Umbilical cord (tissue), 2 donors: ENCODE data around the gene NEK7. TPM values are rescaled to one million over a fixed set of nuclear protein-coding genes. Genes with fewer than 3 reads are reported as not detected.
A peak's percentile ranks its signal among the peaks of the same experiment; 100 is the strongest.

Experiments used
- DNase-seq: peaks from one replicate; pipeline ENCODE4 v3.0.0-alpha.2; 2015; ENCODE audit warnings: low spot score
- total RNA-seq: library from RNA; depleted of rRNA; stranded (reverse); fragments of >200 nt; gene quantifications from one replicate; pipeline ENCODE4 v1.2.3, GENCODE V29; 2014; ENCODE audit warnings: low replicate concordance; ENCODE audit not compliant: insufficient read depth

The NEK7 gene
- total RNA-seq, 1 donor from 2014 or later, result 302 TPM

DNA sequence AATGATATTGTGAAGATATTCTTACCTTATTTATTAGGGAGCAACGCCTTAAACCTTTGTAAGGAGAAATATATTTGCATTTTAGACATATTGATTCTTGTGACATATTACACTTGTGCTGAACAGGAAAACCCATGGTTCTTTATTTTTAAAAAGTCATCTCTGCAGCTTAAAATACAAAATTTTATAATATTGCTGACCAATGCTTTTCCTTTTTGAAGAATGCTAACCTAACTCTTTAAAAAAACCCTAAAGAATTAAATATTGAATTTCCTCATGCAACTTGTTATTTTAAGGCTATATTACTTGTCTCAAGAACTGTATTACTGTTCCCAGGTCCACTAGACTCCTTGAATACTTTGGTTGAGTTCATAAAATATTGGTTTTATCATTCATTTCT, 99.0 kb downstream of the NEK7 start:
- no peak for DNase-seq

DNA sequence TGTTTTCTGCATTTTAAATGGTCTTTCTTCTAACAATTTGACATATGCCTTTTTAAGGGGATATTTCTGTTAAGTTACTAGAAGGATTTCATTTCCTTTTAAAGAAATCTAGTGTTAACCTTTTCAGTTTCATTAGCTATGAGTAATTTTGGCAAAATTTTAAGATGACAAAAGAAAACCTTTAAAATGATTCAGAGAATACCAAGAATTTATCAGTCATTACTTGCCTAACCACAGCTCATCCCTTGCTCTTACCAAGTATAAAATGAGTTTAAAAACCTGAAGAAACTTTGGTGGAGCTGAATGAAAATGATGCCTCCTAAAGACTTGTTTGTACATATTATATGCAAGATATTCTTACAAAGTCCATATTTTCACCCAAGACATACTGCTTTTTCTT, 101.7 kb downstream of the NEK7 start:
- peak; percentile 28 for DNase-seq

DNA sequence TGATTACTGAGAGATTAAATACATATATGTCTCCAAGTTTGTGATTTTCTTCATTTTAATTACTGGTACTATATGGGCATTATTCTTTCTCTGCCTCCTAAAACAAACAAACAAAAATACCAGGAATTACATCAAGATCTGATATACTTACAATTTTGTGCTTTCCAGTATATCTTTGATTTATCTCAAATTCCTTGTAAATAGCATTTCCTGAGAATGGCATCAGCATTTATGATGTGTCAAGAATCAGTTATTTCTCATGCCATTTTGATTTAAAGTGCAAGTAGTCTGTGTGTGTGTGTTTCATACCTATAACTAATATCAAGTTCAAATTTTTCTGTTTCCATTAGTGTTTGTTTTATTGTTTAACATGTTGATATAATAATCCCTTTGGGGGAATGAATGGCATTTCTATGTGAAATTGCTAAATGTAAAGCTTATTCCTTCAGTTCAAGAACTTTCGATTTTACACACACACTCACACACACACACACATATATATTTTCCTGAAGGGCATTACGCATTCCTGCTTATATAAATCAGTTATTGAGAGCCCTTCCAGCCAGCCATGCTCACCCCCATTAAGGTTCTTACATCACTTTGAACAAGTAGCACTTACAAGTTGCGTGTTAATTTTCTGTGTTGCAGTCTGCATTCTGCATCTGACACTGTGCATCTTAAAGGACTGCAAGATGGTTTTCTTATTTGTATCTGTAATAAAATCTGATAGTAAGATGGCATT, 102.7 kb downstream of the NEK7 start:
- DNase-seq, result no peak

DNA sequence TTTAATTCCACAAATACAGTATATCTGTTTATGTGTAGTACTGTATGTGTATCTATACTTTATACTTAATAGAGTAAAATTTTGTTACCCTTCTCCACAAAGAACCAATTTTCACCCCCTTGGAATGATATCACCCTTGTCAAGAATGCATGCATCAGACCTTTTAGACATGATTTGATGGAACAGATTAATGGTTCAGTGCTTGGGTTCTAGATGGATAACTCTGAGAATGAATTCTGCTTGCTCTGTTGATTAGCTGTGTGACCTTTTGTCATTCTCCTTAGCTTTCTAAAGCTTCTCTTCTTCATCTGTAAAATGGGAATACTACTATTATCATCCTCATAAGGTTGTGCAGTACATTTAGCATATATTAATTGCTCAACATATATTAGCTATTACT, 105.1 kb downstream of the NEK7 start:
- DNase-seq, result no peak

DNA sequence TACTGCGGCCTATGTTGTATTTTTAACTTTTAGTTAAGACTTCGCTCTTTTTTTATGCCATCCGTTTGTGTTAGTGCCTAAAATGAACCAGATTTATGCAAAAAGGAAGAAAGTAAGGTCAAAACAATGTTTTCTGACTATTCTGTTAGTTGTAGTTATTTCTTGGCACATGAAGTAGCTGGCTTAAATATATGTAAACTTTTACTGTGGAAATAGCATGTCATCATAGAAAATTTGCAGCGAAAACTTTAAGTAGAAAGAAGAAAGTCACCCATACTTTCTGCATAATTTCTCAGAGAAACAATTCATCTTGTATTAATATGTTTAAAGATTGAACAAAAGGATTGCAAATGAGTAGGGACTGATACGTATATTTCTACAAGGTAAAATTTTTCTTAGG, 106.4 kb downstream of the NEK7 start:
- DNase-seq, result no peak

DNA sequence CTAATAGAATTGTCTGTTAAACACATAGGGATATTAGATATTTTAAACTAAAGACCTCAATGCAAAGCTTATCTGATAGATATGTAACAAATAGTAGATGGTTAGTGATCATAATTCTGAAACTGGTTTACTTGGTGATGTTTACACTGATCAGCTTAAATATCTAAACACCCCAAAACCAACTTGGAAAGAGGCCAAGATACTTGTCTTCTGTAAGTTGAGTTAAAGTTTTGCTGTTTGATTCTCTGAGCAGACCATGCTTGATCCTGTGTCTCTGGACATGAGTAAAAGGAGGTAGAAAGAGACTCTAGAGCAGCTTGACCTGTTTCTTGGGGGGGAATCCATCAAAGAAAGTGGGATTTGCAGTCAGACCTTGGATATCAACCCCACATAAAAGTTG, 107.5 kb downstream of the NEK7 start:
- no peak for DNase-seq

DNA sequence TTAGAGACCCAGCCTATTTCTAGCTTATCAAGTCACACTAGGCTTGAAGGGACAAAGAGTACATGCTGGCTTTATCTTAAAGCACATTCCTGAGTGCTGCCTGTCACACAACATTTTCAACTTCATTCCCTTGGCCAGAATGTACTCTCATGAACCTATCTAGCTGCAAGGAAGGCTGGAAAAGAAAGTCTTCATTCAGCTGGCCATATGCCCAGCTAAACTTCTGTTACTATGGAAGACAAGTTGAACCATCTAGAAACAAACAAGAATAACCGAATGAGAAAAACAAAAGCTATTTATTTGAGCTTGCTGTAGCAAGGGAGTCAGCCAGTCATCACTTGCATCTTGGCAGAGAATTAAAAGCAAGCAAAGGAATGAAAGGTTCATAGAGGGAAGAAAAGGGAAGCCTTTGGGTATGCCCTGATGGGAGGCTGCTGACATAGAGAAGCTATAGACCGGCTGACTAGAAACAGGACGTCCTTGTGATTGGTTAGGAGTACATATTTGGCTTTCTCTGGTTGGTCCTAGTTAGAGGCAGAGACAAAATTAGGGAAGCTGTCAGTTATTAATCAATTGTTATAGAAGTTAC, 108.4 kb downstream of the NEK7 start:
- DNase-seq, result no peak

DNA sequence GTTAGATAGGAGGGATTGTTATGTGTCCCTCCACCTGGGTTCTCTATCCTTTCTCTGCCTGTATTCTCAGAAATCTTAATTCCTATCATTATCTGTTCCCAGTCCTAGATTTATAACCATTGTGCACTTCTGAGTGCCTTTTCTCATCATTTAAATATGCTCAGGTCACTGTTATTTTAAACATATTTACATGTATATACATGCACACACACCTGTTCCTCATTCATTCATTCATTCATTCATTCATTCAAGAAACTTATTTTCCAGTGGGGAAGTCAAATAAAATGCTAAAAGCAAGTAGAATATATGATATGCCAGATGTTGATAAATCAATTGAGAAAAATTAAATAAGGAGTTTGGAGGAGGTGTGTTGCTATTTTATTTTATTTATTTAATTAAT, 110.3 kb downstream of the NEK7 start:
- DNase-seq, result no peak

DNA sequence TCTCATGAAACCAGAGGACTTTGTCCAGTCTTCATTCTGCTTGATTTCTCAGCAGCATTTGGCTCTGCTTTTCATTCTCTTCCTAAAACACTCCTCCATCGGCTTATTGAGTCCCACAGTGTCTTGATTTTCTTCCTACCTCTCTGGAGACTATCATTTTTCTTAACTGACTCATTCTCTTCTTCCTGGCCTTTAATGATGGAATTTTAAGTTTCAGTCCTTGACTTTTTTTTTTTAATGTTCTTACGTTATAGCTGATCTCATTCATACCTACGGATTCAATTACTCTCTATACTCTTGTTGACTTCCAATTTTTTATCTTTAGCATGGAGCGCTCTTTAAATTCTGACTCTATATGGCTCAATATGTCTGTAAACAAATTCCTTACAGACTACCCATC, 111.1 kb downstream of the NEK7 start:
- no peak for DNase-seq

DNA sequence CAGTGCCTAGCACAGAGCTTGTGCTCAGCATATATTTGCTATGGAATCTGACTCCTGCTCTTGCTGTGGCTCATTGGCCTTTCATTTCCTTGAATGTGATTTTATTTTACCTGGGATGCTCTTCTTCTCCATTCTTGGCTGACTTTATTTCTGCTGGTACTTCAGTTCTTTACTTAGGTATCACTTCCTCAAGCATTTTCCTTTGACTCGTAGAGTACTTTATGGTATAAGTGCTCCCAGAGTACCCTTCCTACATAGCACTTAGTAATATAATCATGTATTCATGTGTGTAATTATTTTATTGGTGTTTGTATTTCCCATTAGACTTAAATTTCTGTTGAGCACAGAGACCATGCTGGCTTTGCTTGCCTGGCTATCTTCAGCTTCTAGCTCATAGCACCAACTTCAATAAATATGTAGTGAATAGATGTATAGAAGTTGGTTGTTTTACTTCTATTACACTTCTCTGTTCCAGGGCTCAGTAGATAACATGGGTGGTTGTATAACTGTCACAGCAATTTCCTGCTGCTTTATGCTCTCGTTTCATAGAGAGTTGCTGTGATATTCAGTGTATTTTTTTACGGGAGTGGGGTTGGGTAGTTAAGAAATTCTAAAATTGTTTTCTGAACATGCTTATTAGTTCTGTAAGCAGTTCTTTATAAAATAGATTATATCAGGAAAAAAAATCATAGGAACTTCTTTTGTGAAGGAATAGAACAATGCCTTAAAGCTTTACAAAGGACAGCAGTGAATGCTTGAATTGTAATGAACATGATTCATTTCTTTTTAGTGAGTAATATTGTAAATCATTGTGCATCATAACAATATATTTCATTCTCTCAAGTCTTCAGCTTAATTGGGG, 112.2 kb downstream of the NEK7 start:
- no peak for DNase-seq

DNA sequence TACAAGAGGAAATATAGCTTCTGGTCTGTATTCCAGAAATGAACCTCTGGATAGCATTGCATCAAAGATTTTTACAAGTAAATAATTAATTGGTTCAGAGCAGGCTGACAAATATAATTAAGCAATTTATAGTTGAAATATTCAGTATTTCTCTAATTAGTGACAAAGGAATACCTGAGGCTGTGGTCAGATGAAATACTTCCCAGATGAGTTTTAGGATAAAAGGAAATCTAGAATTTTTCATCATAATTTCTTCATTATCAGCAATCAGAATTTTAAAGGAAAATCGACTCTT, 112.8 kb downstream of the NEK7 start:
- DNase-seq, result no peak

DNA sequence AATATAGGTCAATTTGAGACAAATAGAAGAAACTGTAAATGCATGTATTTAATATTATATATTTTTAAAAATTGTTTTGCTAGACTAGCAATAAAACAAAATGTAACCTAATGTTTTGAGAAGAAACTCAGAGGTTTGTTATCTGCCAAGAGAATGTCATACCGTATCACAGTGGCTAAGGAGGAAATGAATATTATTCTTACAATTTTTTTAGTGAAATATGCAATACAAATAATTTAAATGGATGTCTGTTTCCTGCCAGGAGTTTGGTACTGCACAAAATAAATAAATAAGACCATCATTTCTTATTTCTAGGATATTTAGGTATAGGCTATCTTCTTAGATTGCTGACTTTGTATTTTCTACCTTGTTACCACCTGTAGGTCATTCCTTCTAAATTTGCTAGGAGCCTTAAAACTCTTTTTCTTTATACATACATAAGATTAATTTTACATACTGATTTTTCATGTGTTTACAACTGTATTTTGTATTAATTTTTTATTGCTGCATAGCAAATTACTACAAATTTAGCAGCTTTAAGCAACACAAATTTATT, 113.6 kb downstream of the NEK7 start:
- DNase-seq, result no peak

DNA sequence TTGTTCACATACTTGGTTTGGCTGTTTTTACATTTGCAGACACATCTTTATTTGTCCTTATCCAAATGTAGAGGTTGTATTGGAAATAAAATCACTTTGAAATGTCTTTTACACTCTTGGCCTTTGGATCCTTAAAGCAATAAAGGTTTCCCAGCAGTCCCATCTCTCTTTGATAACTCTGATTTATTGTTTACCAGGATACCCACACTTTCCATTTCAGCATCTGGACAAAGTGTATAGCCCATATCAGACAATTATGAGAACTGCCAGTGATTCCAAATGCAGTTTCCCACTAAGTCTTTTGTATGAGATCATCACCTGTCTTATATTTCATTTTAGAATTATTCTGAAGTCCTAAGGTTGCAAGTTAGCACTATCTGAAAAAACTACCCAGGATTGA, 114.7 kb downstream of the NEK7 start:
- DNase-seq, result no peak

DNA sequence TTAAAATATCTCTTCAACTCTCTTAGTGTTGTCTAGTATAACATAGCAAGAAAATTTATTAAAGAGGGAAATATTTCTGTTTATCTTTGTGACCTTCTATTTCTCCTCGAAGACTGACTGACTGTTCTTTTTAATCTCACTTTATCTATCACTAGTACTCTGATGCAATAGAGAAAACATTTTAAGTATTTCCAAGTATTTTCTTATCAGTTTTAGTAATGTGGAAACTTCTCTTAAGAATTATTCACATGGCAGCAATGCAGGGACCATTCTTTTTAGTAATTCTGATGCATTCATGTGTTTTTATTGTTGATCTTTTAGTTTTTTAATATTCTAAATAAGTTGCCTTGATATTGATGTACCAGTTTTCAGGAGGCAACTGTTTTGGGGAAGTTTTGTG, 115.7 kb downstream of the NEK7 start:
- peak; percentile 75 for DNase-seq

DNA sequence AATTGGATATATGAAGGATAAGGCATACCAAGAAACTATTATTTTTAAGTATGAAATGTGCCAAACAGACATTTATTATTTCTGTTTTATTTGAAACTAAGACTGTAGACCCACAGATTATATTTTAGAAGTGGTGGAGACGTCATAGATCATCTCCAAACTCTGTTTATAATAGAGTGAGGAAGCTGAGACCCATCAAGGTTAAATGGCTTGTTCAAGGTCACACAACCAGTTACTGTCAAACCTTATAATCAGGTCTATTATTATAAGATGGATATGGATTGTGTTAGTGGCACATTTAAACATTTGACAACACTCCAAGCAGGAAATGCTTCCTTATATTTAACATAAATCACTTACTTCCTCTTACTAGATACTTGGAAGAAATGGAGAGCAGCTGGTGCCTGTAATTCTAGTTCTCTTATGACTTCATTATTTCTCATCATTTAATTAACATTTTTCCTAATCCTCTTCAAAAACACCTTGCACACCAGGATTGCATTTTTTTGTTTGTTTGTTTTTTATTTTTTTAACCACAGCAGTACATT, 117.0 kb downstream of the NEK7 start:
- DNase-seq, result no peak

DNA sequence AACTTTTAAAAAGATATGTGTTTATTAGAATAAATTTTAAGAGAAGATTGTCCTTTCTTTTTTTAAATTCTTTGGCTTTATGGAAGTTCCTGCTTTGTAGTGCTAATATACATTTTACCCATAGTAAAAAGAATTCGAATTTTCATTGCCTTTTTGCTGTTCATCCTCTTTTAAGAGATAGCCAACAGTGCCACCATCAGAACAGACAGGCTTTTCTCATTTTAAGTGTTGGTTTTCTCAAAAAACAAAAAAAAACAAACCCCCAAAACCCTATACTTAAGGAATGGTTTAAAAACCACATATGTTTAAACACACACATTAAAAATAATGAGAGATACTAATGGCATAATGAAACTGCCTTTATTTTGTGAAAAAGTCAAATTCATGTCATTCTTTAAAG, 118.8 kb downstream of the NEK7 start:
- no peak for DNase-seq

DNA sequence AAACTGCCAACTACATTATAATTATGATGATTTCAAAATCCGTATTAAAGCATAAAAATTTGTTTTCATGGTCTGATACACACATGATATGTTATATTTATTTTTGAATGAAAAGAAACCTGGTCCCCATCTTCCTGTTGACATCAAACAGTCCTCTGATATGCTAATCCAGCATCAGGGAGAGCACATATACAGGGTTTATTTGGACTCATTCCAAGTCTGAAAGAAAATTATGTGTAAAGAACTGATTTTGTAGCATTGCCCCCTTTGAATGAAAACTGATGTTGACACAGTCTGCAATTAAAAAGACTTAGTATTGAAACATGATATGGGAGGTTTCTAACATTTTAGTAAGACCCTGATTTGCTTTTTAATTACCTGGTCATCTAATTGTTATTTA, 119.4 kb downstream of the NEK7 start:
- DNase-seq, result no peak

DNA sequence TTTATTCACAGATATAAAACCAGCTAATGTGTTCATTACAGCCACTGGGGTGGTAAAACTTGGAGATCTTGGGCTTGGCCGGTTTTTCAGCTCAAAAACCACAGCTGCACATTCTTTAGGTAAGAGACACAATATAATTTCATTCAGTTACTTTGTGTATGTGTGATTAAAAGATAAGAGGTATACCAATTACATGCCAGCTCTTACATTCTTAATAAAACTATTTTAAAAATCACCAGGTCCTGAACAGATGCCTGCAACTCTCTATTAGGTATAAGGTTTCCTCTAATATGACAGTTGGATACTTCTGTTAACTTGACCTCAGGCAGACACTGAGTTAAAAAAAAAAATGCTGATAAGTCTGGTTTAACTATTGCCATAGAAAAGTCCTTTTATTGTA, 122.1 kb downstream of the NEK7 start:
- DNase-seq, result no peak

DNA sequence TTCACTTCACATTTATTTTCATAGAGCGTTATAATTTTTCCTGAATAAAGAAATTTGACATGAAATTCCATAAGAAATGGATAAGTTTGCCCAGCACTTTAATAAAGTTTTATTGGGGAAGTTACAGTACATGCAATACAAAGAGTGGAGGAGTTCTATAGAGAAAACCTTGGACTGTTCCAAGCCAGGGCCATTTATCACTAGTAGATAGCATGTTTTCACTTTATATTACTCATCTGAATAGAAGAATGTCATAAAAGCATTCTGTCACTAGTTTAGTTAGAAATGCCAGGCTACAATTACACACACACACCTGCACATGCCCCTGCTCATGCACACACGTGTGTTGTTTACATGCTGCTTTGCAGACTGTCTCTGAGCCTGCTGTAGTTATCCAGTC, 123.3 kb downstream of the NEK7 start:
- no peak for DNase-seq

DNA sequence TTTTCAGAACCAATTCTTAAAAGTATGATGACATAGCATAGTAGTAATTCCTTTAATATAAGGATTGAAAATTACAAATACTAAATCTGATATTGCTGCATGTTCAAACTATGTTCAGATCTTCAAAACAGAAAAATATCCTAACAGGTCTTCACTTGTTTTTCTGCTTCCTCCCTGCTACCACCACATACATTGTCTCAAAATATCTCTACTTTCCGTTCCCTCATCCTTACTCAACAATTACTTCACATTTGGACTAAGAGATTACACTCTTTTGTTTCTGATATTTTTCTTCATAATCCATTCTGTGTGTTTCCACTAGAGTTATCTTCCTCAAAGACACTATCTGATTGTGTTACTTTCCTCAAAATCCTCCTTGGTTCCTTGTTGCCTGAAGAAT, 125.1 kb downstream of the NEK7 start:
- no peak for DNase-seq

DNA sequence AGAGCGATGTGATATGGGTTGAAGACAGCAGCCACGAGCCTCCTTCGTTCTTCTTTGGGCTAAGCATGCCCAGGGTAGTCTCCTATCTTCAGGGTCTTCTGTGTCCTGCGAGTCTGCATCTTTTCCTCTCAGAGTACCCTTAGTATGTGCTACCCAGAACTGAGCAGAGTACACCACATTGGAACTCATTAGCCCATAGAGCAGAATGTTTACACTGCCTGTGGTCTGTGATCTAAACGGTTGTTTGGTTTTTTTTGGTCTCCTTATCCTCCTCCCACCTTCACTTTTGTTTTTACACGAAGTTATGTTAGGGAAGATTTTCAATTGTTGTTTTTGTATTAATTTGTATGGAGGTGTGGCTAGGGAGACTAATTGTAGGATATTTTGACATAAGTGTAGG, 126.4 kb downstream of the NEK7 start:
- no peak for DNase-seq

DNA sequence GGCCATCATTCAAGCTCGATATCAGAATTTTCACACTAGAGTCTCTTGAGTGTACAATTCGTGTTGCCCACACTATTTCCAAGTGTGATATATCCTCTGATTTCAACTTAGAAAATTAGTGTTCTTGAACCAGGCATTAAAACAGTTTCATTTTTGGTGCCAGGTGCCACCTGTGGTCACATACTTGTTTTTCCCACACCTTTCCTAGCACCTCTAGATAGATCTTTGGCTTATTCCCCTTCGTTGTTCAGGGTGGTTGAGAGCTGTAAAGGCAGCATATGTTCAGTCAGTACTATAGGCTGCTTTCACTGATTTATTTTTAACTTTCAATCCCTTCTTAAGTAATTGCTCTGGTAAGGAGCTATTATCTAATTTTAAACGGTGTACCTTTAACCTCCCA, 131.1 kb downstream of the NEK7 start:
- no peak for DNase-seq
